ENCODE results near the gene CNST.
A peak's percentile ranks its signal among the peaks of the same experiment; 100 is the strongest.

The CNST gene, protein sequence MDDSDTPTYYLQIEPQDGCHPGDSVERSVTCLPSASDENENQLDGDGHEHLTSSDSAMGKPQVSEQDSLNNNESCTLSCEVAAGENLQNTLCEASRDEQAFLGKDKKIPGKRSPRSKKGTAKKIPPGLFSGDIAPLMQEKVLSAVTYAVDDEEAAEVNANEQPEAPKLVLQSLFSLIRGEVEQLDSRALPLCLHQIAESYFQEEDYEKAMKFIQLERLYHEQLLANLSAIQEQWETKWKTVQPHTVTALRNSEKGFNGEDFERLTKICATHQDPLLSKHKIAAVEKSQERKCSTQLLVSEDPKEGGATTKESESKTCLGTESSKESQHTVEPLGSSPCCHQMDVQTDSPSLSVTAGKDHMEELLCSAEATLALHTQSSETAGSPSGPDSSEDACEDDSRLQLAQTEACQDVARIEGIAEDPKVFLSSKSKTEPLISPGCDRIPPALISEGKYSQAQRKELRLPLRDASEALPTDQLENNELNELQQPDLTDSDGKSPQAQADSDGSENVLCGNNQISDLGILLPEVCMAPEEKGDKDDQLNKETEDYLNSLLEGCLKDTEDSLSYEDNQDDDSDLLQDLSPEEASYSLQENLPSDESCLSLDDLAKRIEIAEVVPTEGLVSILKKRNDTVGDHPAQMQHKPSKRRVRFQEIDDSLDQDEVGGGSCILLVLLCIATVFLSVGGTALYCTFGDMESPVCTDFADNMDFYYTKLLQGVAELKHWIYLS

DNA sequence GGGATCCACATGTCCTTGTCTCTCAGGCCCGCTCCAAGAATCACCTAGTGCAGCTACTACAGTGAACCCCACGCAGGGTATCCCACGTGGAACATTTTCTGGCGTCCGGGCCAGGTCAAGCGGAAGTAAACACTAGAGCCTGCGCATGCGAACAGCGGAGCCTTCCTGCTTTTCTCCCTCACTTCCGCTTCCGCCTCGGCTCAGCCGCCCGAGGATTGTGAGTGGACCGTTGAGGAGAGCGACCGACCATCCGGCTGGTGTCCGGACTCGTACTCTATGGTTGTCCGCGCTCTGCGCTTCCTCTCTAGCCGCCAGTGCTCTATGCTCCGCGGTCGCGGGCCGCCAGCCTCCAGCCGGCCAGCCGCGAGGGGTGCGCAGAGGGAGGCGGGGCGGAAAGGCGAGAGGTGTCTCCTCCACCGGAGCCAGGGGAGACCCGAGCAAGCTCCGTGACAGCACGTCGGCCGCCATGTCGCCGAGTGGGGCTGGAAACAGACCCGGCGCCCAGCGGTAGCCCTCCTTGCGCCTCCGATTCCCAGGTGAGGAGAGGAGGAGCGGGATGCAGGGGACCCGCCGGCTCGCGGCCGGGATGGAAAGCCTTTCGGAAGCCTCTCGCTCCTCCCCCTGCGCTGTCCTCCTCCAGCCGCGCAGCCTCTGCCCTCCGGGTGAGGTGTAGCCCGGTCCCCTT lies at the start of gene CNST, which contains the start of gene TFB2M:
Gene CNST (plus strand): TSS at position 329 of the 685 bp plus-strand sequence. CDS start 25,107 bp downstream, outside the sequence.
Gene TFB2M (minus strand): TSS at position 134 of the 685 bp plus-strand sequence. CDS start 123 bp downstream, at position 11.
- Histone ChIP-seq H3K9me3 (replicated peaks in 1 of 11) (no peaks in the 10 kb centered on the region), H3K4me2 (peak within 1 kb of the TSS; percentile 89 to 99 (median 93)), H4K20me1 (peaks cover 0 to 37% (median 10%) of the 10 kb centered on the region in 11 experiments; a peak in 7 of 22 replicates), H3K27me3 (no peaks in the 10 kb centered on the region), H3K4me1 (peaks cover 52 to 59% (median 57%) of the 10 kb centered on the region in 10 experiments), H3K27ac (peak within 1 kb of the TSS; percentile 71 to 89 (median 84)), H3K4me3 (peak within 1 kb of the TSS; percentile 88 to 99 (median 95)), H3K9ac (peak within 1 kb of the TSS; percentile 86 to 93 (median 89)), H3K36me3 (peaks cover 14 to 32% (median 27%) of the 10 kb centered on the region in 11 experiments)
- no peak for TF ChIP-seq Cebpa-rat (IDR thresholded peaks at IDR 0.05)

DNA sequence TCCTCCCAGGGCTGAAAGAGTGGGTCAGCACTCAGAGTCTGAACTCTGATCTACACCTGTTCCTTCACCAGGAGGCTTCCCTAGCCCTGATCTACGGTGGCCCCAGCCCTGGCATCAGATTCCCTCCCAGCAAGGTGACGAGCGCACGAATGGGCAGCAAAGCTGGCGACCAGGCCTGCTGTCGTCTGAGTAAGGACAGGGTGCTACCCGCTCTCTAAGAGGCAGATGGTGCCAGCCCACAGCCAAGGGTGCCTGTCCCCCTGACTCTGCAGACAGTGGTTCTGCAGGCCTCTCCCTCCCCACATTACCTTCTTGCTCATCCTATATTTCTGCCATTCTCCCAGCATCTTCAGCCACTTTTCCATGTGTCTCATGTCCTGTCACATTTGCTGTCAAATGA lies 48.9 kb upstream of the CNST start:
- H3K27me3 ChIP-seq, result no peaks in the 10 kb centered on the region
- H3K27ac ChIP-seq, result no peak overlapping the region
- no peak for TF ChIP-seq Cebpa-rat (IDR thresholded peaks at IDR 0.05)
- 0 out of 22 replicates have a peak, but pooled peaks cover 0 to 3% (median 0%) of the 10 kb centered on the region in 11 experiments for H3K36me3 ChIP-seq
- no peaks in the 10 kb centered on the region for H3K4me1 ChIP-seq
- no peak overlapping the region for H3K4me3 ChIP-seq
- no peak overlapping the region for H3K4me2 ChIP-seq
- H3K9ac ChIP-seq, result no peak overlapping the region
- H4K20me1 ChIP-seq, result no peaks in the 10 kb centered on the region
- H3K9me3 ChIP-seq (replicated peaks in 1 of 11), result peaks cover 94 to 100% (median 99%) of the 10 kb centered on the region in 11 experiments

DNA sequence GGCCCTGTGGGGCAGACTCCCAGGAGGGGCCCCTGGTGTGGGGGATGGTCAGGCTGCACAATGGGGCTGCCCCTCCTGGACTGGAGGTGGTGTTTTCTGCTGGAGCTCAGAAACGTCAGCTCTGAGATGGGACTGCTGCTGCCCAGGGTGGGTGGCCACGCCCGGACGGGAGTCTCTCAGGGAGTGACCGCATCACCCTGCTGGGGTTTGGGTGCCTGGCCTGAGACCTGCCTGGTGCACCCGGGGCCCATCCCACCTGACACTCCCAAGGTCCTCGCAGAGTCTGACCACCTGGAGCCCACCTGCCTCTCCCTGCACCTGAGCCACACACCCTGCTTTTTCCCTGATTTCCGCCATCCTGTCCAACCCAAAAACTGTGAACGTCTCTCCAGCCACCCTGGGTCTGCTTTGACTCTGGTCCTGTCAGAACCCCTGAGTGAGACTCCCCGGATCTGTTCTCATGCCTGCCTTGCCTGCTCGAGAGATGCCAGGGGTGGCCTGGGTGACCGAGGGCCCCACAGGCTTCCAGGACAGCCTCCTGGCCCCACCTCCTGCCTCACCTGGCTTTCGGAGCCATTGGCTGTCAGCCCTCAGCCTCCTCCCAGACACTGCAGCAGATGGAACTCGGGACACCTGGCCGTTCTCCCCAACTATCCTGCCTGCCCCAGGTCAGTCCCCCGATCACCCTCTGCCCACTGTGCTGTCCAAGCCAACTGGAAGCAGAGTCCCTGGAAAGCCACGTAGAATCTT lies 47.6 kb upstream of the CNST start:
- Histone ChIP-seq H3K9me3 (replicated peaks in 1 of 11) (peaks cover 93 to 100% (median 97%) of the 10 kb centered on the region in 11 experiments), H3K27ac (no peak overlapping the region), H3K27me3 (no peaks in the 10 kb centered on the region), H3K4me2 (no peak overlapping the region), H3K4me3 (no peak overlapping the region), H4K20me1 (no peaks in the 10 kb centered on the region), H3K4me1 (no peaks in the 10 kb centered on the region), H3K36me3 (0 out of 22 replicates have a peak, but pooled peaks cover 0 to 3% (median 0%) of the 10 kb centered on the region in 11 experiments), H3K9ac (no peak overlapping the region)
- no peak for TF ChIP-seq Cebpa-rat (IDR thresholded peaks at IDR 0.05)

DNA sequence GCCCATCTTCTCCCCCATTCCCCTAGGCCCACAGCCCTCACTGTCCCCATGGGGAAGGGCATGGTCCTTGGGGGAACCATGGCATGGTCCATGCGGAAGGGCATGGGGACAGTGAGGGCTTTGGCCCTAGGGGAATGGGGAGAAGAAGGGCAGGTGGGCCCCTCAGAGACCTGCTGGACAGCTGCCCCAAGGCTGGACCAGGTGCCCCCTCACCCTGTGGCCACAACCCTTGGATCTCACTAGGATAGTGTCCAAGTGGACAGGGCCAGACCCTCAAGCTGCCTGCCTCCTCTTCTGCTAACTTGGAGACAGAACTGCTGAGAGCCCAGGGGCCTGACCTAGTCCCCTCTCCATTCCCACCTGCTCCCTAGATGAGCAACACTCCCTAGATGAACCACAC lies 46.7 kb upstream of the CNST start:
- Histone ChIP-seq H3K9ac (no peak overlapping the region), H3K27ac (no peak overlapping the region), H3K4me2 (no peak overlapping the region), H3K9me3 (replicated peaks in 1 of 11) (peaks cover 85 to 99% (median 89%) of the 10 kb centered on the region in 11 experiments), H3K36me3 (0 out of 22 replicates have a peak, but pooled peaks cover 0 to 3% (median 0%) of the 10 kb centered on the region in 11 experiments), H3K4me3 (no peak overlapping the region), H3K27me3 (no peaks in the 10 kb centered on the region), H3K4me1 (no peaks in the 10 kb centered on the region), H4K20me1 (no peaks in the 10 kb centered on the region)
- no peak for TF ChIP-seq Cebpa-rat (IDR thresholded peaks at IDR 0.05)

DNA sequence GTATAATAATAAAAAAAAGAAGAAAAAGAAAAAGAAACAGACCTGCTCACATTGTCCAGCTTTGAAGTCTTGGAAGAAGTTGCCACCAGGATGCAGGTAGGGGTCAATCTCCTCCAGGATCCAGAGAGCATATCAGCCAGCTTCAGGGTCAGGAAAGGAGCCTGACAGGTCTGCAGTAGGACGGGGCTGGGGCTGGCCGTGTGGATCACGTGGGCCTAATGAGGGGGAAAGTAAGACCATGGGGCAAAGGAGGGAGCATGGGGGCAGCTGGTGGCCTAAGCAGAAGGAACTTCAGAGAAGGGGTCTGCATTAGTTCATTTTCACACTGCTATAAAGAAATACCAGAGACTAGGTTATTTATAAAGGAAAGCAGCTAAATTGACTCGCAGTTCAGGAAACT lies 39.9 kb upstream of the CNST start:
- H3K4me3 ChIP-seq, result no peak overlapping the region; a peak in 1 of 20 replicates
- no peaks in the 10 kb centered on the region for H4K20me1 ChIP-seq
- peaks cover 57 to 88% (median 77%) of the 10 kb centered on the region in 11 experiments for H3K9me3 ChIP-seq (replicated peaks in 1 of 11)
- H3K4me1 ChIP-seq, result peaks cover 9 to 16% (median 12%) of the 10 kb centered on the region in 10 experiments
- H3K27me3 ChIP-seq, result no peaks in the 10 kb centered on the region
- H3K27ac ChIP-seq, result peak overlapping the region in 1 of 11 experiments; percentile 82; a peak in 2 of 22 replicates
- TF ChIP-seq Cebpa-rat (IDR thresholded peaks at IDR 0.05), result no peak
- H3K9ac ChIP-seq, result no peak overlapping the region
- no peak overlapping the region for H3K4me2 ChIP-seq
- peaks cover 0 to 10% (median 0%) of the 10 kb centered on the region in 11 experiments; a peak in 4 of 22 replicates for H3K36me3 ChIP-seq

DNA sequence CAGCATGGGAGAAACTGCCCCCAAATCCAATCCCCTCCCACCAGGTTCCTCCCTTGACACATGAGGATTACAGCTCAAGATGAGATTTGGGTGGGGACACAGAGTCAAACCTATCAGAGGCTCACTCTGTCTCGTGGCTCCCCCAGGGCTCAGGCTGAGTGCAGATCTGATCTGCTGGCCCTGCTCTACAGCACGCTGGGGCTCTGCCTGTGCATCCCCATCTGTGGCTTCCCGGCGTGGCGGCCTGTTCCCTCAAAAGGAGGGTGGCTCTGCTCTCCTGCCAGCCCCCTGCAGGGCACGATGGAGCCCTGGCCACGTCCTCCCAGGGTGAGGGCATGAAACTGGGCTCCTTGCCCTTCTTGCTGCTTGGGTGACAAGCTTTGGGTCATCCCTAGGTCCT lies 39.3 kb upstream of the CNST start:
- Histone ChIP-seq H3K4me2 (peak overlapping the region in 9 of 11 experiments; percentile 47 to 70 (median 57); a peak in 15 of 22 replicates), H3K9ac (peak overlapping the region in 5 of 11 experiments; percentile 18 to 63 (median 54); a peak in 5 of 22 replicates), H3K9me3 (replicated peaks in 1 of 11) (peaks cover 56 to 89% (median 77%) of the 10 kb centered on the region in 11 experiments), H4K20me1 (no peaks in the 10 kb centered on the region), H3K4me1 (peaks cover 9 to 16% (median 12%) of the 10 kb centered on the region in 10 experiments), H3K4me3 (peak overlapping the region in 1 of 10 experiments; percentile 31; a peak in 1 of 20 replicates), H3K27me3 (no peaks in the 10 kb centered on the region), H3K36me3 (peaks cover 0 to 13% (median 0%) of the 10 kb centered on the region in 11 experiments; a peak in 4 of 22 replicates), H3K27ac (peak overlapping the region in 10 of 11 experiments; percentile 42 to 82 (median 63); a peak in 19 of 22 replicates)
- TF ChIP-seq Cebpa-rat (IDR thresholded peaks at IDR 0.05), result no peak

DNA sequence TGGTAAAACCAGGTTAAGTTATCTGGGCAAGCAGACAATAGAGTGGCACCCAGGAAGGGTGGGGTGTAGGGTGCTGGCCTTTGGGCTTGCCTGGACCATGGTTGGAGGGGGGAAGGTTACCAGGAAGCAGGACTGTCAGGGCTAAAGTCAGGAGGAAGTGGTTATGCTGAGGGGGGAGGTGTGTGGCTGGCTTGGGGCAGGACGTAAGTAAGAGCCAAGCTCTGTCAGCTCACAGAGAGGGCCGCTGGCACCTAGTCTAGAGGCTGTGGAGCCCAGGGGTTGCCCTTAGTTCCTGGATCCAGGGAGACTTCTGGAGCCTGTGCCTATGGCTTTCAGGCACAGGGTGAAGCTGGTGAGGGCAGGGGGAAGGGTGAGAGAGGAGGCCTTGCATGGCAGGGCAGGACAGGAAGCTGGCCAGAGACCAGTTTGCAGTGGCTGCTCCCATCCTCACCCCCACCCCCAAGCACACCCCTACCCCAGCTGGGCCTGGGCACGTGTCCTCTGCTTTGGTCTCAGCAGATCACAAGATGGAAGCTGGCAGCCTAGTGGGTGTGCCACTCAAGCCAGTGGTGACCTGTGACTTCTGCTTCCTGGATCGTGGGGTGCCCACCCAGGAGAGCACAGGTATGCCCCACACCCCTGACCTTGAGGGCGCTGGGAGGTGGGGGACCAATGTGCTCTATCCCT lies 38.7 kb upstream of the CNST start:
- Histone ChIP-seq H3K4me3 (peak overlapping the region in 1 of 10 experiments; percentile 31; a peak in 1 of 20 replicates), H3K27ac (peak overlapping the region in 10 of 11 experiments; percentile 42 to 82 (median 63); a peak in 20 of 22 replicates), H3K4me1 (peaks cover 9 to 16% (median 12%) of the 10 kb centered on the region in 10 experiments), H3K27me3 (no peaks in the 10 kb centered on the region), H3K9ac (peak overlapping the region in 7 of 11 experiments; percentile 18 to 63 (median 50); a peak in 10 of 22 replicates), H3K4me2 (peak overlapping the region; percentile 37 to 70 (median 57); a peak in 21 of 22 replicates), H4K20me1 (no peaks in the 10 kb centered on the region), H3K36me3 (peaks cover 0 to 13% (median 0%) of the 10 kb centered on the region in 11 experiments; a peak in 4 of 22 replicates), H3K9me3 (replicated peaks in 1 of 11) (peaks cover 50 to 89% (median 75%) of the 10 kb centered on the region in 11 experiments)
- TF ChIP-seq Cebpa-rat (IDR thresholded peaks at IDR 0.05), result no peak
